A673 (cell line): Measurements from ENCODE around the gene RIPOR3. TPM values are rescaled to one million over a fixed set of nuclear protein-coding genes. Genes with fewer than 3 reads are reported as not detected.
"Not testable (repeated sequence)": the region's sequence is repeated elsewhere in the genome, so short reads cannot be mapped to it uniquely, and the experiment has no call there.

Experiments
- BruUV-seq: library from RNA; stranded (reverse); fragments of 400-500 nt; replicated peaks from 2 replicates; lab custom pipeline; 2021; lab: Mats Ljungman, UMichigan
- CTCF ChIA-PET: fragments of 300-600 bp; sonication (Branson Sonifier 250); formaldehyde crosslinking; loops from one replicate; lab custom pipeline; 2022; ENCODE audit warnings: antibody characterized with exemption; lab: Charles Lee
- POLR2A ChIA-PET: fragments of 300-600 bp; sonication (Branson Sonifier 250); formaldehyde crosslinking; loops from one replicate; lab custom pipeline; 2022; ENCODE audit warnings: antibody characterized with exemption; ENCODE audit not compliant: low non-redundant PET; lab: Charles Lee
- DNase-seq: peaks from one replicate; pipeline ENCODE4 v3.0.0-alpha.2; 2015; ENCODE audit warnings: low spot score
- H3K27ac ChIP-seq: fragments of 200-600 bp; sonication (generic); 2 replicates; pipeline ENCODE4 v1.5.1; 2016; ENCODE audit warnings: mixed run types, low read depth, mild to moderate bottlenecking, mixed read lengths, antibody characterized with exemption, low read length; ENCODE audit not compliant: poor library complexity, severe bottlenecking
- H3K27me3 ChIP-seq: fragments of 200-600 bp; sonication (generic); replicated peaks from 2 replicates; pipeline ENCODE4 v1.6.1; 2017; ENCODE audit warnings: mixed run types, low read depth, mild to moderate bottlenecking, mixed read lengths, antibody characterized with exemption, low read length; ENCODE audit not compliant: insufficient read depth, poor library complexity
- H3K36me3 ChIP-seq: fragments of 200-600 bp; sonication (generic); 2 replicates; pipeline ENCODE4 v1.6.1; 2016; ENCODE audit warnings: mixed run types, mild to moderate bottlenecking, mixed read lengths, antibody characterized with exemption, low read length; ENCODE audit not compliant: insufficient read depth, poor library complexity, severe bottlenecking
- H3K4me1 ChIP-seq: fragments of 200-600 bp; sonication (generic); 2 replicates; pipeline ENCODE4 v1.6.1; 2017; ENCODE audit warnings: mixed run types, mild to moderate bottlenecking, mixed read lengths, antibody characterized with exemption, low read length; ENCODE audit not compliant: insufficient read depth, poor library complexity, severe bottlenecking
- H3K4me3 ChIP-seq: fragments of 200-600 bp; sonication (generic); 2 replicates; pipeline ENCODE4 v1.5.1; 2016; ENCODE audit warnings: low read depth, mixed run types, mild to moderate bottlenecking, mixed read lengths, low read length; ENCODE audit not compliant: poor library complexity, severe bottlenecking
- H3K9me3 ChIP-seq: fragments of 200-600 bp; sonication (generic); 2 replicates; pipeline ENCODE4 v1.6.1; 2016; ENCODE audit warnings: mixed run types, low read depth, mild to moderate bottlenecking, mixed read lengths, antibody characterized with exemption, low read length; ENCODE audit not compliant: poor library complexity, severe bottlenecking
- EZH2 ChIP-seq: fragments of 200-600 bp; sonication (generic); IDR thresholded peaks from 2 replicates; pipeline ENCODE4 v1.6.1; 2017; ENCODE audit warnings: borderline replicate concordance, low read depth, mild to moderate bottlenecking, mixed read lengths, antibody characterized with exemption, low read length; ENCODE audit not compliant: poor library complexity, severe bottlenecking
- intact Hi-C: fragments of 100-400 bp; cut with micrococcal nuclease; formaldehyde crosslinking; loops from one replicate; pipeline ENCODE4 v1.10.0; 2022; ENCODE audit not compliant: unreplicated experiment
- total RNA-seq: library from RNA; stranded (reverse); gene quantifications from 2 replicates; pipeline ENCODE4 v1.2.3, GENCODE V29; 2021
- TF ChIP-seq, protein P1 (sequence below): fragments of 300-800, 200-600 bp; sonication (generic); conservative IDR thresholded peaks from 2 replicates; pipeline ENCODE4 v1.5.1; 2017; ENCODE audit warnings: low read depth, mild to moderate bottlenecking, antibody characterized with exemption, low read length, moderate library complexity, mixed read lengths

RIPOR3 gene
- total RNA-seq, 1 experiment from 2014 or later = 19.1 TPM

GRCh38 chr20:50704971-50705370 is 13.6 kb upstream of the RIPOR3 start:
- Histone ChIP-seq H3K27ac (no peak overlapping the region), H3K27me3 (no peaks in the 10 kb centered on the region), H3K36me3 (no peaks in the 10 kb centered on the region), H3K4me3 (no peak overlapping the region), H3K4me1 (peaks cover 5% of the 10 kb centered on the region), H3K9me3 (no peaks in the 10 kb centered on the region)
- no peak for DNase-seq
- ChIA-PET POLR2A (no interaction called here), CTCF (no interaction called here)
- BruUV-seq = no TSS peak
- TF ChIP-seq, protein P1, sequence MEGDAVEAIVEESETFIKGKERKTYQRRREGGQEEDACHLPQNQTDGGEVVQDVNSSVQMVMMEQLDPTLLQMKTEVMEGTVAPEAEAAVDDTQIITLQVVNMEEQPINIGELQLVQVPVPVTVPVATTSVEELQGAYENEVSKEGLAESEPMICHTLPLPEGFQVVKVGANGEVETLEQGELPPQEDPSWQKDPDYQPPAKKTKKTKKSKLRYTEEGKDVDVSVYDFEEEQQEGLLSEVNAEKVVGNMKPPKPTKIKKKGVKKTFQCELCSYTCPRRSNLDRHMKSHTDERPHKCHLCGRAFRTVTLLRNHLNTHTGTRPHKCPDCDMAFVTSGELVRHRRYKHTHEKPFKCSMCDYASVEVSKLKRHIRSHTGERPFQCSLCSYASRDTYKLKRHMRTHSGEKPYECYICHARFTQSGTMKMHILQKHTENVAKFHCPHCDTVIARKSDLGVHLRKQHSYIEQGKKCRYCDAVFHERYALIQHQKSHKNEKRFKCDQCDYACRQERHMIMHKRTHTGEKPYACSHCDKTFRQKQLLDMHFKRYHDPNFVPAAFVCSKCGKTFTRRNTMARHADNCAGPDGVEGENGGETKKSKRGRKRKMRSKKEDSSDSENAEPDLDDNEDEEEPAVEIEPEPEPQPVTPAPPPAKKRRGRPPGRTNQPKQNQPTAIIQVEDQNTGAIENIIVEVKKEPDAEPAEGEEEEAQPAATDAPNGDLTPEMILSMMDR = no peak
- no peak for TF ChIP-seq EZH2
- intact Hi-C loops = no loop called here

DNA sequence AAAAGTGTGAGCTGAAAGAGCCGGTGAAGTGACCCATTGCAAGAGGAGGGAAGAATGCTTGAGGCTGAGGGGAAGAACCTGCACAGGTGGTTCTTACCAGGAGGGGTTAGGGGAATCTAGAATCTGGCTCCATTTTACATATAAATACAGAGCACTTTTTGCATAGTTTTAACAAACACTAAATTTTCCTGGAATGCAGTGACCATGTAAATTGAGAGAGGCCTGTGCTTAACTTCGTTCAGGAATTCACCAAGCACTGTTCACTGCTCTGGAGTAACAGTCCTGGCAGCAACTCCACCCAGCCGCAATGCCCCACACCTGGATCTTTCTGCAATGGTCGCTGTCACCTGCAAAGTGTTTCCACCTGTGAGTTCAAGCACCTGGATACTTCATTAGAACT is 13.2 kb upstream of the RIPOR3 start:
- intact Hi-C loops = no loop called here
- H3K36me3 ChIP-seq = no peaks in the 10 kb centered on the region
- CTCF ChIA-PET = no interaction called here
- POLR2A ChIA-PET = no interaction called here
- no peak overlapping the region for H3K27ac ChIP-seq
- TF ChIP-seq, protein P1 = no peak
- TF ChIP-seq EZH2 = no peak
- H3K4me3 ChIP-seq = no peak overlapping the region
- no peaks in the 10 kb centered on the region for H3K27me3 ChIP-seq
- no peak for DNase-seq
- BruUV-seq = no TSS peak
- no peaks in the 10 kb centered on the region for H3K9me3 ChIP-seq
- H3K4me1 ChIP-seq = peaks cover 5% of the 10 kb centered on the region

DNA sequence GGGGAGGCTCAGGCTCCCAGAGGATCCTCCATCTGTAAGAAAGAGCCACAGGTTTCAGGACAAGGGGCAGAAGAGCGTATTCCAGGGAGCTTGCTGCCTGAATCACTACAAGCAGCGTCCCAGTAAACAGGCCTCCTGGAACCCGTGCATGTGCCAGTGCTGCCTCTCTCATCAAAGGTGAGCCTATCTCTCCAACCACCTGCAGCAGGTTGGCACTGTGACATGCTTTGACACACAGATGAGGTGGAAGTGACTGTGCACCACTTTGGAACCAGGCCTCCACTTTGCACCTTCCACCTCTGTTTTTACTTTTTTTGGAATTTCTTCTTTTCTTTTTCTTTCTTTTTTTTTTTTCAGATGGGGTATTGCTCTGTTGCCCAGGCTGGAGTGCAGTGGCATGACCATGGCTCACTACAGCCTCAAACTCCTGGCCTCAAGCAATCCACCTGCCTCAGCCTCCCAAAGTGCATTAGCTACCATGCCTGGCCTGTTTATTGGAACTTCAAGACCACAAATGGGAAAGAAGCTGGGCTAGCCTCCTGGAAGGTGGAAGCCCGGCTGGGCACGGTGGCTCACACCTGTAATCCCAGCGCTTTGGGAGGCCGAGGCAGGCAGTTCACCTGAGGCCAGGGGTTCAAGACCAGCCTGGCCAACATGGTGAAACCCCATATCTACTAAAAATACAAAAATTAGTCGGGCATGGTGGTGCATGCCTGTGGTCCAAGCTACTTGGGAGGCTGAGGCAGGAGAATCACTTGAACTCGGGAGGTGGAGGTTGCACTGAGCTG is 12.5 kb upstream of the RIPOR3 start:
- POLR2A ChIA-PET, H3K36me3 ChIP-seq, H3K27me3 ChIP-seq, H3K4me1 ChIP-seq, H3K27ac ChIP-seq, DNase-seq, intact Hi-C loops, BruUV-seq, H3K9me3 ChIP-seq, H3K4me3 ChIP-seq, CTCF ChIA-PET: not testable (repeated sequence)
